ENCODE data around the gene PLSCR1. TPM values are rescaled to one million over a fixed set of nuclear protein-coding genes. Genes with fewer than 3 reads are reported as not detected.

The PLSCR1 gene
- total RNA-seq, 2 donors from 2014 or later = 48.7 to 65.5 TPM

- Mint-ChIP-seq H3K36me3 (ENCODE audit: insufficient read depth in 2 of 2) (no peaks in the 10 kb centered on the region), H3K4me3 (no peak overlapping the region), H3K9me3 (peaks cover 0 to 2% of the 10 kb centered on the region in 2 donors), H3K27ac (no peak overlapping the region), H3K27me3 (ENCODE audit: low read depth) (peaks cover 8% of the 10 kb centered on the region), H3K4me1 (ENCODE audit: low read depth) (no peaks in the 10 kb centered on the region)
- no peak for ATAC-seq (replicated peaks in 1 of 2)
- DNase-seq = no peak
These were observed 17.1 kb upstream of the PLSCR1 start for GRCh38 chr3:146561463-146561862.

GRCh38 chr3:146560678-146561077 lies 16.3 kb upstream of the PLSCR1 start:
- Mint-ChIP-seq H3K36me3 (ENCODE audit: insufficient read depth in 2 of 2) (no peaks in the 10 kb centered on the region), H3K9me3 (peaks cover 0 to 2% of the 10 kb centered on the region in 2 donors), H3K27ac (no peak overlapping the region), H3K4me1 (ENCODE audit: low read depth) (no peaks in the 10 kb centered on the region), H3K27me3 (ENCODE audit: low read depth) (peaks cover 8% of the 10 kb centered on the region), H3K4me3 (no peak overlapping the region)
- no peak for DNase-seq
- ATAC-seq (replicated peaks in 1 of 2) = no peak

DNA sequence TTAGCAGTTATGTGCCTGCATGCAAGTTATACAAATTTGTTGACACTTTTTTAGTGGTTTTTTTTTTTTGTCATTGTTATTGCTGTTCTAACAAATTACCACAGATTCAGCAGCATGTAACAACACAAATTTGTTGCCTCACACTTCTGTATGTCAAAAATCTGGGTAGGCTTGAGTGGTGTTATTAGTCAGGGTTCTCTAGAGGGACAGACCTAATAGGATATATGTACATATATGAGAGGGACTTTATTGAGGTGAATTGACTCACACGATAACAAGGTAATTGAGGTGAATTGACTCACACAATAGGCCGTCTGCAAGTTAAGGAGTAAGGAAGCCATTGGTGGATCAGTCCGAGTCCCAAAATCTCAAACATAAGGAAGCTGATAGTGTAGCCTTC lies 15.0 kb upstream of the PLSCR1 start:
- H3K4me3 Mint-ChIP-seq = no peak overlapping the region
- H3K36me3 Mint-ChIP-seq (ENCODE audit: insufficient read depth in 2 of 2) = no peaks in the 10 kb centered on the region
- ATAC-seq (replicated peaks in 1 of 2) (no peak), DNase-seq (no peak)
- peaks cover 8% of the 10 kb centered on the region for H3K27me3 Mint-ChIP-seq (ENCODE audit: low read depth)
- no peak overlapping the region for H3K27ac Mint-ChIP-seq
- H3K4me1 Mint-ChIP-seq (ENCODE audit: low read depth) = peaks cover 1% of the 10 kb centered on the region
- H3K9me3 Mint-ChIP-seq = peaks cover 0 to 2% of the 10 kb centered on the region in 2 donors

- H3K9me3 Mint-ChIP-seq = peaks cover 0 to 2% of the 10 kb centered on the region in 2 donors
- H3K4me3 Mint-ChIP-seq = no peak overlapping the region
- no peaks in the 10 kb centered on the region for H3K36me3 Mint-ChIP-seq (ENCODE audit: insufficient read depth in 2 of 2)
- peaks cover 7% of the 10 kb centered on the region for H3K4me1 Mint-ChIP-seq (ENCODE audit: low read depth)
- DNase-seq = no peak
- H3K27ac Mint-ChIP-seq = no peak overlapping the region
- no peak for ATAC-seq (replicated peaks in 1 of 2)
- H3K27me3 Mint-ChIP-seq (ENCODE audit: low read depth) = peaks cover 8% of the 10 kb centered on the region
These were observed 14.4 kb upstream of the PLSCR1 start for GRCh38 chr3:146558781-146559180.

- DNase-seq = no peak
- Mint-ChIP-seq H3K4me1 (ENCODE audit: low read depth) (peaks cover 12% of the 10 kb centered on the region), H3K36me3 (ENCODE audit: insufficient read depth in 2 of 2) (no peaks in the 10 kb centered on the region), H3K27me3 (ENCODE audit: low read depth) (peaks cover 3% of the 10 kb centered on the region), H3K4me3 (no peak overlapping the region), H3K9me3 (no peaks in the 10 kb centered on the region), H3K27ac (no peak overlapping the region)
- no peak for ATAC-seq (replicated peaks in 1 of 2)
These were observed 13.3 kb upstream of the PLSCR1 start for GRCh38 chr3:146557745-146558144.

DNA sequence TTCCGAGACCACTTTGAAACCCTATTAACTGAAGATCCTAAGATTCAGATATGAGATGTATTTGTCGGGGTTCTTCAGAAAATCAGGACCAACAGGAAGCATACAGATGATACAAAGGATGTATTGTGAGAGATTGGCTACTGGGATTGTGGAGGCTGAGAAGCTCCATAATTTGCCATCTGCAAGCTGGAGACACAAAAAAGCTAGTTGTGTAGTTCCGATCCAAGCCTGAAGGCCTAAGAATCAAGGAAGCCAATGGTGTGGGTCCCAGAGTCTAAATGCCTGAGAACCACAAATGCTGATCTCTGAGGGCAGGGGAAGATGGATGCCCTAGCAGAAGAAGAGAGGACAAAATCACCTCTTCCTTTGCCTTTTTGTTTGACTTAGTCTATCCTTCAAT lies 10.9 kb upstream of the PLSCR1 start:
- DNase-seq (no peak), ATAC-seq (replicated peaks in 1 of 2) (no peak)
- H3K27me3 Mint-ChIP-seq (ENCODE audit: low read depth) = no peaks in the 10 kb centered on the region
- no peak overlapping the region for H3K27ac Mint-ChIP-seq
- H3K4me3 Mint-ChIP-seq = no peak overlapping the region
- H3K4me1 Mint-ChIP-seq (ENCODE audit: low read depth) = peaks cover 24% of the 10 kb centered on the region
- no peaks in the 10 kb centered on the region for H3K9me3 Mint-ChIP-seq
- no peaks in the 10 kb centered on the region for H3K36me3 Mint-ChIP-seq (ENCODE audit: insufficient read depth in 2 of 2)

GRCh38 chr3:146554151-146554760 lies 9.8 kb upstream of the PLSCR1 start:
- ATAC-seq (replicated peaks in 1 of 2) = peak in 1 of 2 donors; percentile 24
- H3K27ac Mint-ChIP-seq = no peak overlapping the region
- DNase-seq = no peak

GRCh38 chr3:146550743-146551510 lies 6.5 kb upstream of the PLSCR1 start:
- Mint-ChIP-seq H3K4me1 (ENCODE audit: low read depth) (peaks cover 58% of the 10 kb centered on the region), H3K27me3 (ENCODE audit: low read depth) (no peaks in the 10 kb centered on the region), H3K9me3 (no peaks in the 10 kb centered on the region), H3K27ac (no peak overlapping the region), H3K36me3 (ENCODE audit: insufficient read depth in 2 of 2) (no peaks in the 10 kb centered on the region), H3K4me3 (peak overlapping the region in 1 of 2 donors; percentile 79)
- peak in 1 of 2 donors; percentile 35 for DNase-seq
- peak; percentile 73 to 74 for ATAC-seq (replicated peaks in 1 of 2)

More at GRCh38 chr3:146554151-146554760, 9.8 kb upstream of the PLSCR1 start:
- H3K27me3 Mint-ChIP-seq (ENCODE audit: low read depth) = no peaks in the 10 kb centered on the region
- no peaks in the 10 kb centered on the region for H3K36me3 Mint-ChIP-seq (ENCODE audit: insufficient read depth in 2 of 2)
- peak overlapping the region in 1 of 2 donors; percentile 7 for H3K4me3 Mint-ChIP-seq
- H3K9me3 Mint-ChIP-seq = no peaks in the 10 kb centered on the region
- peaks cover 35% of the 10 kb centered on the region for H3K4me1 Mint-ChIP-seq (ENCODE audit: low read depth)

DNA sequence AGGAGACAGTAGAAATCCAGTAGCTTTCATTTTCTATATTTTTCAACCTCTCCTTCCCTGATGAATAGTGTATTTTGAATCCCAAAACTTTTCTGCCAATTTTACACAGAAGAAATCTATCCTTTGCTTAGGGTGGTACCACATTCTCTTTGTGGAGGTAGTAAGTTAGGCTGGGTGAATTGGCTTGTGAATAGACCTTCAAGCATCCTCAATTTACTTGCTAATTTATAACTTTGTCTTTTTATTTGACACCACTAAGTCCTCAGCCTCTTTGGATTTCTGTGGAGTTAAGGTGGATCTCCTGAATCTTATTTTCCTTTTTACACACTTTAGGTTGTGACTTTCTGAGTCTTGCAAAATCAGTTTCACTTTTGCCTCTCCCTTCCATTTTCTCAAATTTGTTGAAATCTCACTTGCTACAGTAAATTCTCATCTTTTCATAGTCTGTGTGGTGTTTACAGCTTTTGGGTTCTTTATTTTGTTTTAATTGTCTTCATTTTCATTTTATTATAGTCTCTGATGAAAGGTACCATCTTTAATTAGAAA lies 5.7 kb upstream of the PLSCR1 start:
- no peak for DNase-seq
- H3K27ac Mint-ChIP-seq = no peak overlapping the region
- no peaks in the 10 kb centered on the region for H3K27me3 Mint-ChIP-seq (ENCODE audit: low read depth)
- H3K9me3 Mint-ChIP-seq = no peaks in the 10 kb centered on the region
- no peaks in the 10 kb centered on the region for H3K36me3 Mint-ChIP-seq (ENCODE audit: insufficient read depth in 2 of 2)
- ATAC-seq (replicated peaks in 1 of 2) = no peak
- H3K4me3 Mint-ChIP-seq = peak overlapping the region; percentile 13 to 79
- H3K4me1 Mint-ChIP-seq (ENCODE audit: low read depth) = peaks cover 65% of the 10 kb centered on the region

GRCh38 chr3:146547235-146547835 lies 2.9 kb upstream of the PLSCR1 start:
- Mint-ChIP-seq H3K27me3 (ENCODE audit: low read depth) (no peaks in the 10 kb centered on the region), H3K4me1 (ENCODE audit: low read depth) (peaks cover 67% of the 10 kb centered on the region), H3K9me3 (no peaks in the 10 kb centered on the region), H3K4me3 (peak overlapping the region in 1 of 2 donors; percentile 63), H3K27ac (peak overlapping the region; percentile 66), H3K36me3 (ENCODE audit: insufficient read depth in 2 of 2) (peaks cover 0 to 1% of the 10 kb centered on the region in 2 donors)
- DNase-seq (no peak), ATAC-seq (replicated peaks in 1 of 2) (peak in 1 of 2 donors; percentile 29)

DNA sequence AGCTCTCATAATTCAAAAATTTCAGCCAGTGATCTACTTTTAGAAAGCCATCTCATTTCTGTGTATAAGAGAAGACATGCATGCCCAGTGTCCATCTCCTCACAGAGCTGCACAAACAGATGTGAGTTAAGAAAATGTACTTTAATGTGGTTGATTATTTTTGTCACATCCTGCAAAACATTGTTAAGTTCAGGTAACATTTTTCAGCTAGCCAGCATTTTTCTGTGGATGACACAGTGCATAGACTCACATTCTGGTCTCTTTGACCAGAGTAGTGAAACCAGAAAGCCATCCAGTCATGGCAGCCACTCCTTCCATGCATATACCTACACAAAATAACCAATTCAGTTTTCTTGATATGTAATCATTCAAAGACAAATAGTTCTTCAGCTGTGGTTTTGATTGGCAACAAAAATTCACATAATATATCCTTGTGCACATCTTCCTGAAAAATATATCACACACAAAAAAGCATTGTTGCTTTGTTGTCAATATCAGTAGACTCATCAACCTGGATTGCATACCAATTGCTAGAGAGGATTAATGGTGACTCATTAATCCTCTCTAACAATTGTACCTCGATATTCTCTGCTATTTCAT lies 2.1 kb upstream of the PLSCR1 start:
- Mint-ChIP-seq H3K27me3 (ENCODE audit: low read depth) (no peaks in the 10 kb centered on the region), H3K4me1 (ENCODE audit: low read depth) (peaks cover 74% of the 10 kb centered on the region), H3K4me3 (peak overlapping the region; percentile 6 to 63), H3K27ac (peak overlapping the region; percentile 66), H3K36me3 (ENCODE audit: insufficient read depth in 2 of 2) (peaks cover 0 to 3% of the 10 kb centered on the region in 2 donors), H3K9me3 (no peaks in the 10 kb centered on the region)
- ATAC-seq (replicated peaks in 1 of 2) (no peak), DNase-seq (no peak)

DNA sequence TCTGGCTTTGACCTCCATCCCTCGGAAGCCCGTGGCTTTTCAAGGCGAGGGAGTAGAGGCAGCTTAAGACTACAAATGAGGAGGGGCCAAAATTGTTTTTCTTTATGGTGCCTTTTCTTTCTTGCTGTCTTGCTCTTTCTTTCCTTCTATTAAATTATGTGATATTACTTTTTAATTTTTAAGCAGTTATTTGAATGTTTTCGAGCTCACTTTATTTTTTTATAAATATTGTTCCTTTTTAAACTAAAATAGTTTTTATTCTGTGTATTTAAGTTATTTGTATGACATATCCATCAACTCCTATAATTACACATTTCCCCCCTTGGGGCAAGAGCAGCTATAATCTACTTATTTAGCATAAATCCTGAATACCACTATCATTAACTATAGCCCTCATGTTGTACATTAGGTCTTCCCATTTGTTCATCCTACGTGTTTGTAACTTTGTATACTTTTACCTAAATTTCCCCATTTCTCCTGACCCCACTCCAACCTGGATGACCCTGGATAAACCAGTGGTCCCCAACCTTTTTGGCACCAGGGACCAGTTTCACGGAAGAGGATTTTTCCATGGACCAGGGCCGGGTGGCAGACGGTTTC lies 622 bp upstream of the PLSCR1 start:
- no peak for ATAC-seq (replicated peaks in 1 of 2)
- Mint-ChIP-seq H3K36me3 (ENCODE audit: insufficient read depth in 2 of 2) (peaks cover 0 to 3% of the 10 kb centered on the region in 2 donors), H3K27me3 (ENCODE audit: low read depth) (no peaks in the 10 kb centered on the region), H3K27ac (peak overlapping the region; percentile 70), H3K9me3 (no peaks in the 10 kb centered on the region), H3K4me3 (peak overlapping the region; percentile 83 to 95), H3K4me1 (ENCODE audit: low read depth) (peaks cover 74% of the 10 kb centered on the region)
- no peak for DNase-seq

All from activated T-cell treated with anti-CD3 and anti-CD28 coated beads, Interleukin-2, amount 50 U/mL, for 72 hours (primary cell).